GM21528 (cell line): ENCODE measurements around the gene RRP1B.
A peak's percentile ranks its signal among the peaks of the same experiment; 100 is the strongest.
"Not testable (repeated sequence)": the region's sequence is repeated elsewhere in the genome, so short reads cannot be mapped to it uniquely, and the experiment has no call there.

Experiments used
- ATAC-seq: cut with Tn5 transposase; IDR thresholded peaks from one replicate; pipeline ENCODE4 v1.9.1; 2021; ENCODE audit warnings: mild to moderate bottlenecking, moderate library complexity; ENCODE audit not compliant: unreplicated experiment, low FRiP score

The RRP1B gene, protein sequence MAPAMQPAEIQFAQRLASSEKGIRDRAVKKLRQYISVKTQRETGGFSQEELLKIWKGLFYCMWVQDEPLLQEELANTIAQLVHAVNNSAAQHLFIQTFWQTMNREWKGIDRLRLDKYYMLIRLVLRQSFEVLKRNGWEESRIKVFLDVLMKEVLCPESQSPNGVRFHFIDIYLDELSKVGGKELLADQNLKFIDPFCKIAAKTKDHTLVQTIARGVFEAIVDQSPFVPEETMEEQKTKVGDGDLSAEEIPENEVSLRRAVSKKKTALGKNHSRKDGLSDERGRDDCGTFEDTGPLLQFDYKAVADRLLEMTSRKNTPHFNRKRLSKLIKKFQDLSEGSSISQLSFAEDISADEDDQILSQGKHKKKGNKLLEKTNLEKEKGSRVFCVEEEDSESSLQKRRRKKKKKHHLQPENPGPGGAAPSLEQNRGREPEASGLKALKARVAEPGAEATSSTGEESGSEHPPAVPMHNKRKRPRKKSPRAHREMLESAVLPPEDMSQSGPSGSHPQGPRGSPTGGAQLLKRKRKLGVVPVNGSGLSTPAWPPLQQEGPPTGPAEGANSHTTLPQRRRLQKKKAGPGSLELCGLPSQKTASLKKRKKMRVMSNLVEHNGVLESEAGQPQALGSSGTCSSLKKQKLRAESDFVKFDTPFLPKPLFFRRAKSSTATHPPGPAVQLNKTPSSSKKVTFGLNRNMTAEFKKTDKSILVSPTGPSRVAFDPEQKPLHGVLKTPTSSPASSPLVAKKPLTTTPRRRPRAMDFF

DNA sequence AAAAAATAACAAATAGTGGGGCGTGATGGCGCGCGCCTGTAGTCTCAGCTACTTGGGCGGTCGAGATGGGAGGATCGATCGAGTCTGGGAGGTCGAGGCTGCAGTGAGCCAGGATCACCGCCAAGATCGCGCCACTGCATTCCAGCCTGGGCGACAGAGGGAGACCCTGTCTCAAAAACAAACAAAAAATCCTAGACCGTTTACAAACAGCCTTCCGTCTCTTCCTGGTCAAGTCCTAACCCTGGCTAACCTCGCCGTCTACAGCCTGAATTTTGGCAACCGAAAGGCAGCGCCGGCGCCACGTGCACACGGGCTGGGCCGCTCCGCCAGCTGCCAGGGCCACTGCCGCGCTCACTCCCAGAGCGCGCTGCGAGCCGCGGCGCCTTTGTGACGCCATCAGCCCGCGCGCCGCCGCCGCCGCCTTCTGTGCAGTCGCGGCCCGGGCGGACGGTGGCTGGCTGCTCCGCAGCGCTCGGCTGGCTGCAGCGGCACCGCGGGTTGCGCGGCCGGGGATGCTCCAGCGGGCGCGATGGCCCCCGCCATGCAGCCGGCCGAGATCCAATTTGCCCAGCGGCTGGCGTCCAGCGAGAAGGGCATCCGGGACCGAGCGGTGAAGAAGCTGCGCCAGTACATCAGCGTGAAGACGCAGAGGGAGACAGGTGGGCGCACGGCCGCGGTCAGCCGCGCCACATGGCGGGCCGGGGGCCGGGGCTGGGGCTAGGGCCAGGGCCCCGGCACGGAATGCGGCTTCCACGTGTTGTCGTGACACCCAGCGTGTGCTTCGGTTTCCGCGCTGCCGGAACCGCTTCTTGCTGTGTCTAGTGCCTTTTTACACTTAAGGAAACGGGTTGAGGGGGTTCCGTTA, at the start of gene RRP1B, which contains the start of gene HSF2BP:
Gene RRP1B (plus strand): TSS at position 425 of the 865 bp plus-strand sequence. CDS start 105 bp downstream, at position 530.
Gene HSF2BP (minus strand): TSS at position 353 of the 865 bp plus-strand sequence. CDS start 1,392 bp downstream, outside the sequence.
- ATAC-seq = peak; percentile 81

DNA sequence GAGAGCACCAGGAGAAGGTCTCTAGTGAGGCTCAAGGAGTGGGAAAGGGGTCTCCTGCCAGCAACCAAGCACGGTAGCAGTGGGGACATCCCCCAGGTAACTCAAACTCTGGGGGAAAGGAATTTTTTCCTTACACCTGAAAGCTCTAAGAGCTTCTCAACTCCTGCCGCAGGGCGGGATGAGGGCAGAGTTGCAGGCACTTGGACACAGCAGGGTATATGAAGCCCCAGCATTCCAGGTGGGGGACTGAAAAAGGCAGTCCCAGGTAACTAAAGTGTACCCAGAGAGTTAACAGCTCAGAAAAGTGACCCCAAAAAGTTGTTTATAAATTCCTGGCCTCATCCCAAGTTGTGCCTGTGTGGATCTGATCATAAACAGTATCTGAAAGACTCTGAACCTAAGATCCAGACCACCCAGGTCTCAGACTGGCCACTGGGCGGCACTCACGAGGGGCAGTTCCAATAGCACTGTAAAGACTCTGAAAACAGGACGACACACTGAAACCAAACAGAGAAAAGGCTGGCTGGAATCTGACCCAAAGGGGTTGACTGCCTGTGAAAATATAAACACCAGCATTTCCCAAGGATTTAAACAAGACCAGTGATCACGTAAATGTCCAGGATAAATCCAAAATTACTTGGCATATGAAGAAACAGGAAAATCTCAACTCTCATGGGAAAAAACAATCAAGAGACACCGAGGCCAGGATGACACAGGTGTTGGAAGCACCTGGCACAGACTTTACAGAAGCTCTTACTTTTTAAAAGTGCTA, 47.6 kb upstream of the RRP1B start:
- no peak for ATAC-seq

DNA sequence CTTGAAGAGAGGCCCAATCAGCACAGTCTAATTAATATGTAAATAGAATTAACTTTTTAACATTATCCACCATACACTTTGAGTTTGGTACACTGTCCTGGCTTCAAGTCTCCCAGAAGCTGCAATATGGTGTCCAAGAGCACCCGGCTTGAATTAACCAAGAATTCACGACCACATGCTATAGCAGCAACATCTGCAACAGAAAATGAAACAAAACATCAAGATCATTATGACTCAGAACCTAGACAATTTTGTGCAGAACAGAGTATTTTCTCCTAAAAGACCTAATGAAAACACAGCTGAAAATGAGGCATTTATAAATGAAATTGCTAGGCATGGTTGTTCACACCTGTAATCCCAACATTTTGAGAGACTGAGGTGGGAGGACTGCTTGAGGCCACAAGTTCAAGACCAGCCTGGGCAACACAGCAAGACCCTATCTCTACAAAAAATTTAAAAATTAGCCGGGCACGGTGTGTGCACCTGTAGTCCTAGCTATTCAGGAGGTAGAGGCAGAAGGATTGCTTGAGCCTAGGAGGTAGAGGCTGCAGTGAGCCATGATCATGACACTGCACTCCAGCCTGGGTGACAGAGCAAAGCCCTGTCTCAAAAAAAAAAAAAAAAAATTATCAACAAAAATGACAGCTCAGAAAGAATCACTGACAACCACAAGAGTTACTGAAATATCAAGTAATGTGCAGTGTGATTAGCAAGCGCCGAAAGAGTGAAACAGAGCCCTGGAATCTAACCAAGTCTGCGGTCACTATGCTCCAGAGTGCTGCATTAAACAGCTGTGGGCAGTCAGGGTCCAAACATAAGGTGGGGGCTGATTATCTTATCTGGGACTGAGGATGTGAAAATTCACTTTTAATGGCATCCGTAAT, 45.4 kb upstream of the RRP1B start:
- no peak for ATAC-seq

DNA sequence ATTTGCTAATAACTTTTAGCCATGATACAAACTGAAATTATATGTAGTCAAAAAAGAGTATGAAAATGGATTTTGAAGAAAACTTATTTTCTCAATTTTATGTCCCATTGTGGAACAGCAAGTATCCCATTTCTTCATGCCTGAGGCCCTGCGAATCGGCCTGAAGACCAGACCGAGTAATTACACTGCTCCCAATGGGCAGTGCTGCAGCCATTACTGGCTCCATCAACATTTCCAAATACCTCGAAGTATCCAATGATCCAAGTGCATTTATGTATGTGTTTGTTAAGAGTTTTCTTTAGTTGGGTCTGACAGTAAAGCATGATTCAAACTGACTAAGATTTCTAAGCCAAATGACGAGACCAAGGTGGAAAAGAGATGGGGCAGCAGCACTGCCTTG, 44.5 kb upstream of the RRP1B start:
- ATAC-seq = no peak

DNA sequence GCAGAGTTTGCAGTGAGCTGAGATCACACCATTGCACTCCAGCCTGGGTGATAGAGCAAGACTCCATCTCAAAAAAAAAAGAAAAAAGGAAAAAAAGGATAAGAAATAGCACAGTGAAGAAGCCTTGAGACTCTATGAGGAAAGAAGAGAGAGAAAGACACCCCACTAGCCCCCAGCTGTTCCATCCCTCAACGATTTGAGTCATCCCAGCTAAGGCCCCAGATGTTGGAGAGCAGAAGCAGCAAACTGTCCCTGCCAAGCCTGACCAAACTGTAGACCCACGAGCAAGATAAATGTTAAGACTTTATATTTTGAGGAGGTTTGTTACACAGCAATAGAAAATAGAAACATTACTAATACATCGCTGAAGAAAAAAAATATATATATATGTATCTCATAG, 42.5 kb upstream of the RRP1B start:
- ATAC-seq = not testable (repeated sequence)

DNA sequence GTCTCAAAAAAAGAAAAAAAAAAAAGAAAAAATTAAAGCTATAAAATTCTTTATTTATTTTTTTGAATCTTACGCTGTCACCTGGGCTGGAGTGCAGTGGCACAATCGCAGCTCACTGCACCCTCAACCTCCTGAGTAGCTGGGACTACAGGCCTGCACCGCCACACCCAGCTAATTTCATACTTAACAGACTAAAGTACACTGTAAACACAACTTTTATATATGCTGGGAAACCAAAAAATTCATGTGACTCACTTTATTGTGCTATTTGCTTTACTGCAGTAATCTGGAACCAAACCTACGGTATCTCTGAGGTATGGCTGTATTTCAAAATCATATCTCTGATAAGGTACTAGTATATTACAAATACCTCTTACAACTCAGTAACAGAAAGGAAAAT, 40.4 kb upstream of the RRP1B start:
- ATAC-seq = no peak

GRCh38 chr21:43619344-43619743, 40.0 kb upstream of the RRP1B start:
- no peak for ATAC-seq

DNA sequence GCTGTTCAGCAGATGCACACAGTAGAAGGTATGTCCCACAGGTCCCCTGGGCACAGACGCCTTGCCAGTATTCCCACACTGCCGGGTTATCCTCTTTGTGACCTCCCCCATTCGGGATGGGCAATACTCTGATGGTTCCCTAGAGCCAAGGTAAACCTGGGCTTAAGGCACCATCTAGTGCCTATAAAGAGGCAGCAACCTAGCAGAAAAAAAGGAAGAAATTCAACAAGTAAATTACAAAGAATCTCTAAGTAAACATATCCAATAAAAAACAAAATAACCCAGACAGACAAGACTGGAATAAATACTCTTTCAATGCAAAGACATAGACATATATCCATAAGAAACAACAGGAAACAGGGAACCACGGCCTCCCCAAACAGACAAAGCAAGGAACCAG, 39.5 kb upstream of the RRP1B start:
- no peak for ATAC-seq

DNA sequence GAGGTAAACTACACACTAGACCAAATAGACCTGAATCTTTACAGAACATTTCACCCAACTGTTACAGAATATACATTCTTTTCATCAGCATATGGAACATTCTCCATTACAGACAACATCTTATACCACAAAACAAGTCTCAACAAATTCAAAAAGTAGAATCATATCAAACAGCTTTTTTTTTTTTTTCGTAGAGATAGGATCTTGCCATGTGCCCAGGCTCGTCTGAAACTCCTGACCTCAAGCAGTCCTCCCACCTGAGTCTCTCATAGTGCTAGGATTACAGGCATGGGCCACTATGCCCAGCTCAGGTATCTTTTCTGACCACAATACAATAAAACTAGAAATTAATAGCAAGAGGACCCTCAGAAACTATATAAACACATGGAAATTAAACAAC, 36.6 kb upstream of the RRP1B start:
- ATAC-seq = no peak

DNA sequence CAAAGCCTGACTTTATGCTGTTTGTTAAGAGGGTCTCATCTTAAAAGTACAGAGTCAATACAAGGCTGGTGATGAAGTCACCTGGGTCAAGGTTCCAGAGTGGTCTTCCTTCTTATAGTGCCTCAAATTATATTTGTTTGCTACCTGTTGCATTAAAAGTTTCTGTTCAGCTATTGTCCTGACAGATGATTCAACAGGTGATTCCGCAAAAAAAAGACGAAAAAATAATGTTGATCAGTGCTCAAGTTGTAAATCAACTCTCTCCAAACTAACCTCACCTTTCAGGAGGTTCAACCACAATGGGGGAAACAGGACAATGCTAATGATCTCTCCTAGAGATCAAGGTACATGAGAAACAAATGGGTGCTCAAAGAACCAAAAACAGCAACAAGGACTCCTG, 35.8 kb upstream of the RRP1B start:
- ATAC-seq = no peak

- no peak for ATAC-seq
Measured at GRCh38 chr21:43624339-43624738, 35.0 kb upstream of the RRP1B start.

- no peak for ATAC-seq
Measured at GRCh38 chr21:43626390-43626789, 33.0 kb upstream of the RRP1B start.

- ATAC-seq = no peak
Measured at GRCh38 chr21:43627527-43627926, 31.8 kb upstream of the RRP1B start.

- no peak for ATAC-seq
Measured at GRCh38 chr21:43631411-43632107, 27.8 kb upstream of the RRP1B start.

DNA sequence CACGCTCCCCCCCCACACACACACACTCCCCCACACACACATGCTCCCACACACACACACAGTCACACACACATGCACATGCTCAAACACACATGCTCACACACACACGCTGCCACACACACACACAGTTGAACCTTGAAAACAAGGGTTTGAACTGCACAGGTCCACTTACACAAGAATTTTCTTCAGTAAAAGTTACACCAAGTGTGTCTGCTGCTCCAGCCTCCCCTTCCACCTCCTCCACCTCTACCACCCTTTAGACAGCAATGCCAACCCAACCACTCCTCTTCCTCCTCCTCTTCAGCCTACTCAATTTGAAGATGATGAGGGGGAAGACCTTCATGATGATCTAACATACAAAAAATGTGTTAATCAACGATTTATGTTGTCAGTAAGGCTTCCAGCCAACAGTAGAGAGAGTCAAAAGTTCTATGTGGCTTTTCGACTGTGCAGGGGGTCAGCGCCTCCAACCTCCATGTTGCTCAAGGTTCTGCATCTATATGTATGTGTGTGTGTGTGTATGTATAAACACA, 26.9 kb upstream of the RRP1B start:
- ATAC-seq = no peak

DNA sequence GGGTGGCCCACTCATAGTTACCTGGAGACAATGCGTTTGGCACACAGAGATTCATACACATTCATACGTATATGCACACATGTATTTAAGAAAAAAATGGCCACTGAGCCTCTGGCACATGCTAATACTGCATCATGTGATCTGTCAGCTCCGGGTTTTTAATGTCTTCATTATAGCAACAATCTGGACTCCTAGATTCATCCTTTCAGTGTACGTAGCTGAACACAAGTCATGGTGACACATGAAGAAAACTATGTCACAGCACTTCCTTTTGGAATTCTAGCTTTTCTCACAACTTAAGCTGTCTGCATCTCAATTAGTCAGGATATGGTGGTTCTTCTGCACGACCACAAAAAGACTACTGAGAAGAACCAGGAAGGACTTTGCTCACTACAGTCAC, 24.7 kb upstream of the RRP1B start:
- ATAC-seq = no peak

GRCh38 chr21:43635436-43635835, 23.9 kb upstream of the RRP1B start:
- ATAC-seq = no peak

DNA sequence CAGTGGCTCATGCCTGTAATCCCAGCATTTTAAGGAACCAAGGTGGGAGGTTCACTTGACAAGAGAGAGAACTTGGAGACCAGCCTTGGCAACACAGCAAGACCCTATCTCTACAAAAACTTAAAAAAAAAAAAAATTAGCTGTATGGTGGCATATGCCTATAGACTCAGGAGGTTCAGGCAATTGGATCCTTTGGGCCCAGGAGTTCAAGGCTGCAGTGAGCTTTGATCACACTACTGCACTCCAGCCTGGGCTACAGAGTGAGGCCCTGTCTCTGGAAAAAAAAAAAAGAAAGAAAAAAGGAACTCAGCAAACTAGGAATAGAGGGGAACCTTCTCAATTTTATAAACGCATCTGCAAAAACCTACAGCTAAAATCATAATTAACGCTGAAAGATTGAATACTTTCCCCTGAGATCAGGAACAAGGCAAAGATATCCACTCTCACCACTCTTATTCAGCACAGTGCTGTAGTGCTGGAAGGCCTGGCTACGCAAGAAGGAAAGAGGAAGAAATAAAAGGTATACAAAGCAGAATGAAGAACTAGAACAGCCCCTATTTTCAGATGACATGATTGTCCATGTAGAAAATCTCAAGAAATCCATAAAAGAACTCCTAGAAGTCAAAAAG, 21.7 kb upstream of the RRP1B start:
- ATAC-seq = no peak
